ENCODE data around the gene PRKCA. TPM values are rescaled to one million over a fixed set of nuclear protein-coding genes. Genes with fewer than 3 reads are reported as not detected.

The PRKCA gene
- total and polyA plus RNA-seq, 2 experiments from 2014 or later = 6.4 to 35.4 TPM

GRCh38 chr17:66260688-66261087 lies 41.7 kb upstream of the PRKCA start:
- no peak for ATAC-seq
- Histone ChIP-seq H3K4me3 (no peak overlapping the region), H3K4me2 (no peak overlapping the region), H3F3A (replicated peaks; ENCODE audit: low read depth) (no peaks in the 10 kb centered on the region), H3K27ac (ENCODE audit: low read depth) (no peak overlapping the region), H3K79me2 (replicated peaks; ENCODE audit: insufficient read depth) (no peaks in the 10 kb centered on the region), H2AFZ (no peak overlapping the region; the same call in 1 of the 2 replicates), H3K4me1 (ENCODE audit: insufficient read depth) (no peaks in the 10 kb centered on the region), H4K20me1 (replicated peaks; ENCODE audit: insufficient read depth) (no peaks in the 10 kb centered on the region), H3K27me3 (ENCODE audit: insufficient read depth) (no peaks in the 10 kb centered on the region), H3K9me2 (ENCODE audit: insufficient read depth) (no peaks in the 10 kb centered on the region), H3K36me3 (ENCODE audit: insufficient read depth) (no peaks in the 10 kb centered on the region)
- Mint-ChIP-seq H3K4me3 (no peak overlapping the region), H3K9me3 (peaks cover 2% of the 10 kb centered on the region; the same call in 1 of the 3 replicates), H3K36me3 (ENCODE audit: low read depth) (no peaks in the 10 kb centered on the region), H3K27me3 (ENCODE audit: insufficient read depth, low read depth, poor library complexity) (no peaks in the 10 kb centered on the region), H3K4me1 (no peaks in the 10 kb centered on the region), H3K27ac (no peak overlapping the region)
- DNase-seq (ENCODE audit: low spot score) = no peak
- TF ChIP-seq STAT1 (IDR thresholded peaks at IDR 0.05; ENCODE audit: unreplicated experiment) = no peak
- TF ChIP-seq ZNF331 (CRISPR knock-in tag; IDR thresholded peaks at IDR 0.05; ENCODE audit: low read depth) = no peak
- no peak for TF ChIP-seq EZH2phosphoT487 (IDR thresholded peaks at IDR 0.05; ENCODE audit: unreplicated experiment)
- TF ChIP-seq POLR2AphosphoS5 (IDR thresholded peaks at IDR 0.05; ENCODE audit: low read depth) = no peak
- TF ChIP-seq CTCF (conservative IDR thresholded peaks at IDR 0.05; ENCODE audit: low read depth in 2 of 2) = no peak
- no peak for TF ChIP-seq REST (IDR thresholded peaks at IDR 0.05; ENCODE audit: unreplicated experiment)
- no peak for TF ChIP-seq ZNF114 (CRISPR knock-in tag; IDR thresholded peaks at IDR 0.05)
- no peak for TF ChIP-seq JUNB (IDR thresholded peaks at IDR 0.05; ENCODE audit: unreplicated experiment)
- TF ChIP-seq ZNF462 (CRISPR knock-in tag; IDR thresholded peaks at IDR 0.05) = no peak
- no peak for TF ChIP-seq EZH2 (IDR thresholded peaks at IDR 0.05; ENCODE audit: low read depth, unreplicated experiment)
- no peak for TF ChIP-seq ETS1 (IDR thresholded peaks at IDR 0.05)
- TF ChIP-seq CREB1 (CRISPR knock-in tag; IDR thresholded peaks at IDR 0.05; ENCODE audit: low read depth) = no peak
- TF ChIP-seq NANOG (IDR thresholded peaks at IDR 0.05; ENCODE audit: borderline replicate concordance) = no peak
